ENCODE data around the gene RAP2B.
"Not testable (repeated sequence)": the region's sequence is repeated elsewhere in the genome, so short reads cannot be mapped to it uniquely, and the experiment has no call there.

Gene RAP2B

GRCh38 chr3:153166206-153166605, 4.2 kb downstream of the RAP2B start:
- no peak for TF ChIP-seq ZNF274 (IDR thresholded peaks at IDR 0.05; ENCODE audit: low read depth, low read length)
- H3K4me3 ChIP-seq (ENCODE audit: low read length), result no peak overlapping the region

- TF ChIP-seq ZNF274 (IDR thresholded peaks at IDR 0.05; ENCODE audit: low read depth, low read length), result no peak
- no peak overlapping the region for H3K4me3 ChIP-seq (ENCODE audit: low read length)
Measured at GRCh38 chr3:153166796-153167195, 4.8 kb downstream of the RAP2B start.

DNA sequence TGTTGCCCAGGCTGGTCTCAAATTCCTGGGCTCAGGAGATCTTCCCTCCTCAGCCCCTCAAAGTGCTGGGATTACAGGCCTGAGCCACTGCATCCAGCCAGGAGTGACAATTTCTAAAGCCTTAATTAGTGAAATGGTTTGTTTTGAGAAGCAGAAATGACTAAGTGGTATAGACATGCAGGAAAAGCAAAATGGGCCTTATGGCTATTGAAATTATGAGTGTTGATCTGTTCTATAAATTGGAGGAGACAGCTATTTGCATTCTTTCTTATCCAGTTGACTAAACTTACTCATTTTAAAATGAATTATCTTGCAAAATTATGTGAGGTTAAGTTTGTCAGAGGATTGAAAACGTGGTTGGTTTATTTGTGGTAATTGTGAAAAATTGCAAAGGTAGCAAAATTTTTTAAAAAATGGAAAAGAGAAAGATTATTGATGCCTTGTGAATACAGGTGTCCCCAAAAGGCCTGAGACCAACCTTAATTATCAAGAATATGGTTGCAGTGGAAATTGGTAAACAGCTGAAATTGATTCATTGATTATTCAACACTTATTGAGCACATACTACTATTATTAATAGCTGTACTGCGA, 7.9 kb downstream of the RAP2B start:
- no peak overlapping the region for H3K4me3 ChIP-seq (ENCODE audit: low read length)
- TF ChIP-seq ZNF274 (IDR thresholded peaks at IDR 0.05; ENCODE audit: low read depth, low read length), result no peak

- H3K4me3 ChIP-seq (ENCODE audit: low read length), result no peak overlapping the region
- TF ChIP-seq ZNF274 (IDR thresholded peaks at IDR 0.05; ENCODE audit: low read depth, low read length), result no peak
Measured at GRCh38 chr3:153171256-153171655, 9.2 kb downstream of the RAP2B start.

GRCh38 chr3:153171918-153172317, 9.9 kb downstream of the RAP2B start:
- no peak for TF ChIP-seq ZNF274 (IDR thresholded peaks at IDR 0.05; ENCODE audit: low read depth, low read length)
- H3K4me3 ChIP-seq (ENCODE audit: low read length), result no peak overlapping the region

GRCh38 chr3:153172796-153173757, 11.1 kb downstream of the RAP2B start:
- TF ChIP-seq ZNF274 (IDR thresholded peaks at IDR 0.05; ENCODE audit: low read depth, low read length), result no peak
- no peak overlapping the region for H3K4me3 ChIP-seq (ENCODE audit: low read length)

- H3K4me3 ChIP-seq (ENCODE audit: low read length), result no peak overlapping the region
- TF ChIP-seq ZNF274 (IDR thresholded peaks at IDR 0.05; ENCODE audit: low read depth, low read length), result no peak
Measured at GRCh38 chr3:153173758-153174516, 11.9 kb downstream of the RAP2B start.

DNA sequence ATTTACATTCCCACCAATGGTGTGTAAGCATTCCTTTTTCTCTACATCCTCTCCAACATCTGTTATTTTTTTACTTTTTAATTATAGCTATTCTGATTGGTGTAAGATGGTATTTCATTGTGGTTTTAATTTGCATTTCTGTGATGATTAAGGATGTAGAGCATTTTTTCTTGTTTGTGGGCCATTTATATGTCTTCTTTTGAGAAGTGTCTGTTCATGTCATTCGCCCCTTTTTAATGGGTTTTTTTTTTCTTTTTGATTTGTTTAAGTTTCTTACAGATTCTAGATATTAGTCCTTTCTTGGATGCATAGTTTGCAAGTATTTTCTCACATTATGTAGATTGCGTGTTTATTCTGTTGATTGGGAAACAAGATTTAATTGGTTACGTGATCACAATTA, 14.2 kb downstream of the RAP2B start:
- TF ChIP-seq ZNF274 (IDR thresholded peaks at IDR 0.05; ENCODE audit: low read depth, low read length), result no peak
- H3K4me3 ChIP-seq (ENCODE audit: low read length), result no peak overlapping the region

GRCh38 chr3:153180860-153181372, 18.9 kb downstream of the RAP2B start:
- H3K4me3 ChIP-seq (ENCODE audit: low read length), result no peak overlapping the region

DNA sequence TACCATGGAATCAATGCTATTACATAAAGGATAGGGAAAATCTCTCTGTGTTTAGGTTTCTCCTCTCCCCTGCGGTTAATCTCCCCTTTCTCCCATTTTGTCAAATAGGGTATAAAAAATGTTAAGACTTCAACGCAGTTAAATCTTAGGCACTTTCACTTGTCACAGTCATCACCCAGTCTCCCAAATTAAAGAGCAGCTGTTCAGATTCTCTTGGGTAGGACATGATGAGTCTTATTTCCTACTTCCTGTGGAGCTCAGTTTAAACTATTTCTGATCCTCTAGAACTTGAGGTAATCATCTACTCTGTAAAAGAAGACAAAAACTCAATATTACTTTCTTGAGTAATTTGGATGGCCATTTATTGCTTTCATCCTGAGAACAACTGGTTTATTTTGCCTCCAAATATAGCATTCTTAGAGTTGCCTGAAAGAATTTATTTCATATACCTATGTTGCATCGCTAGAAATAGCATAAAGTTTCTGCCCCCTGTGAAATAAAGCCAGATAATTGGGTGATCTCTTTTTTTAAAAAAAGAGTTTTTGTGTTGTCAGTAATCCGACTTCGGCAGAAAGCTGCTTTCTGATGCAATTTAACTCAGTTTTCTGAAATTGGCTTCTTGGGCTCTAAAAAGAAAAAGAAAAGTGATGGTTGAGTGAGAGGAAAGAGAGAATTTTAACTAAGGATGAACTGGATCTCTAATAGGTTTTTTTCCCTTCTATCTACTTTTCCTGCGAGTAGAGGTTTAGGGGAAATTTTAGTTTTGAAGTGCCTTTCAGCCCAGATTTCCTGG, 20.7 kb downstream of the RAP2B start:
- TF ChIP-seq ZNF274 (IDR thresholded peaks at IDR 0.05; ENCODE audit: low read depth, low read length), result no peak
- no peak overlapping the region for H3K4me3 ChIP-seq (ENCODE audit: low read length)

More at GRCh38 chr3:153180860-153181372, 18.9 kb downstream of the RAP2B start:
- no peak for TF ChIP-seq ZNF274 (IDR thresholded peaks at IDR 0.05; ENCODE audit: low read depth, low read length)

DNA sequence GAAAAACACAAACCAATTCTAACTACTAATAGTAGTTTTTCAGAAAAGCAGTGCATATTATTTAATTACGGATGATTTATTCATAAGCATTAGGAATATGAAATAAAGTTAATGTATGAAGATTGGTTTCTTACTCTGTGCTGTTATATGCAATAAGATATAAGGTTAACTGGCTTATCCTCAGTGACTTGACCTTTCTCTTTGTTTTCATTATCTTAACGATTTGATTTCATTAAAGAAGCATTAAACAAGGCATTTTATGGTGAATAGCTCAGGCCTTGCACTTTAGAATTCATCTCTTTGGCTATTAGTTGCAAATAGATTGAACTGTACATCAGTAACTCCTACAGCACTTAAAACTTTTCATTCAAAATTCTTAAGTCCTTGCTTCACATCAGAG, 28.9 kb downstream of the RAP2B start:
- TF ChIP-seq ZNF274 (IDR thresholded peaks at IDR 0.05; ENCODE audit: low read depth, low read length), result no peak
- H3K4me3 ChIP-seq (ENCODE audit: low read length), result no peak overlapping the region

DNA sequence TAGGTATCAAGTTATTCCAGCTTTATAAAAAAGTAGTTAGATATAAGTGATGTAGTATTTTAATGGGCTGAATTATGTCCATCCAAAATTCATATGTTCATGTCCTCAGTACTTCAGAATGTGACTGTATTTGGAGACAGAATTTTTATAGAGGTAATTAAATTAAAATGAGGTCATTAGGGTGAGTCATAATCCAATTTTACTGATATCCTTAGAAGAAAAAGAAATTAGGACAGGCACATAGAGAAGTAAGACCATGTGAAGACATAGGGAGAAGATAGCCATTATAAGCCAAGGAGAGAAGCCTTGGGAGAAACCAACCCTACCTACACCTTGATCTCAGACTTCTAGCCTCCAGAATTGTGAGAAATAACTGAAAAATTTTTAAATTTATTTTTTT, 30.3 kb downstream of the RAP2B start:
- TF ChIP-seq ZNF274 (IDR thresholded peaks at IDR 0.05; ENCODE audit: low read depth, low read length), result no peak
- H3K4me3 ChIP-seq (ENCODE audit: low read length), result no peak overlapping the region

DNA sequence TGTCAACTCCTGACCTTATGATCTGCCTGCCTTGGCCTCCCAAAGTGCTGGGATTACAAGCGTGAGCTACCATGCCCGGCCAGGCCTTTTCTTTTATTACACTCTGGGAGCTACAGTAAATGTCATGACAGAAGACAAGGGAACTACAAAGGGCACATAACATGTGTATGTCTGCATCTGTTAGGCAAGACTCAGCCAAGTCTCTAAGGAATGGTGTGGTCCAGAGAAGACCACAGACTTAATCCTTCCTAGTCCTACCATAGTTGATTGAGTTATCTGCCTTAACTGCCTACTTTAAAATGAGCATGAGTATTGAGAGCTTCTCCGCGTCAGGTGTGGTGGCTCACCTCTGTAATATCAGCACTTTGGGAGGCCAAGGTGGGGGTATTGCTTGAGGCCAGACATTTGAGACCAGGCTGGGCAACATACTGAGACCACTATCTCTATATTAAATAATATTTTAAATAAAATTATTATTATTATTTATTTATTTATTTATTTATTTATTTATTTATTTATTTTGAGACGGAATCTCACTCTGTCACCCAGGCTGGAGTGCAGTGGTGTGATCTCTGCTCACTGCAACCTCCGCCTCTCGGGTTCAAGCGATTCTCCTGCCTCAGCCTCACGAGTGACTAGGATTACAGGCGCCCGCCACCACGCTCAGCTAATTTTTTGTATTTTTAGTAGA, 31.9 kb downstream of the RAP2B start:
- not testable (repeated sequence) for H3K4me3 ChIP-seq (ENCODE audit: low read length)
